Esophagus muscularis mucosa (tissue), 4 donors: Measurements from ENCODE around the gene HDGFL1.

Source experiments
- EP300 ChIP-seq: sonication (generic); formaldehyde crosslinking; IDR thresholded peaks from one replicate; pipeline ENCODE4 v1.6.1; 2017; ENCODE audit warnings: antibody characterized with exemption
- POLR2A ChIP-seq: fragments of 450-650 bp; IDR thresholded peaks from one replicate; pipeline ENCODE4 v1.6.1; 2017; ENCODE audit warnings: antibody characterized with exemption, moderate library complexity, mild to moderate bottlenecking, low read depth
- TF ChIP-seq, protein P1 (sequence below), 3 experiments: fragments of 200-600 bp in 2 of 3; fragments of 450-650 bp in 1 of 3; sonication (generic) in 2 of 3; IDR thresholded peaks; one replicate each; pipeline ENCODE4 v1.5.1; 2017 to 2019; ENCODE audit warnings: antibody characterized with exemption in 3 of 3, mild to moderate bottlenecking in 2 of 3, moderate library complexity in 1 of 3

- TF ChIP-seq, protein P1, sequence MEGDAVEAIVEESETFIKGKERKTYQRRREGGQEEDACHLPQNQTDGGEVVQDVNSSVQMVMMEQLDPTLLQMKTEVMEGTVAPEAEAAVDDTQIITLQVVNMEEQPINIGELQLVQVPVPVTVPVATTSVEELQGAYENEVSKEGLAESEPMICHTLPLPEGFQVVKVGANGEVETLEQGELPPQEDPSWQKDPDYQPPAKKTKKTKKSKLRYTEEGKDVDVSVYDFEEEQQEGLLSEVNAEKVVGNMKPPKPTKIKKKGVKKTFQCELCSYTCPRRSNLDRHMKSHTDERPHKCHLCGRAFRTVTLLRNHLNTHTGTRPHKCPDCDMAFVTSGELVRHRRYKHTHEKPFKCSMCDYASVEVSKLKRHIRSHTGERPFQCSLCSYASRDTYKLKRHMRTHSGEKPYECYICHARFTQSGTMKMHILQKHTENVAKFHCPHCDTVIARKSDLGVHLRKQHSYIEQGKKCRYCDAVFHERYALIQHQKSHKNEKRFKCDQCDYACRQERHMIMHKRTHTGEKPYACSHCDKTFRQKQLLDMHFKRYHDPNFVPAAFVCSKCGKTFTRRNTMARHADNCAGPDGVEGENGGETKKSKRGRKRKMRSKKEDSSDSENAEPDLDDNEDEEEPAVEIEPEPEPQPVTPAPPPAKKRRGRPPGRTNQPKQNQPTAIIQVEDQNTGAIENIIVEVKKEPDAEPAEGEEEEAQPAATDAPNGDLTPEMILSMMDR (IDR thresholded peaks at IDR 0.05) = no peak
- TF ChIP-seq EP300 = no peak
- no peak for TF ChIP-seq POLR2A
Measured at GRCh38 chr6:22583230-22583629, 13.9 kb downstream of the HDGFL1 start.
